GM18873 (cell line): ENCODE measurements around the gene GALP.
"Not testable (repeated sequence)": the region's sequence is repeated elsewhere in the genome, so short reads cannot be mapped to it uniquely, and the experiment has no call there.

Experiments
- ATAC-seq: cut with Tn5 transposase; IDR thresholded peaks from one replicate; pipeline ENCODE4 v1.9.1; 2021; ENCODE audit warnings: mild to moderate bottlenecking, moderate library complexity, moderate number of reproducible peaks; ENCODE audit not compliant: unreplicated experiment, low FRiP score

Gene GALP

DNA sequence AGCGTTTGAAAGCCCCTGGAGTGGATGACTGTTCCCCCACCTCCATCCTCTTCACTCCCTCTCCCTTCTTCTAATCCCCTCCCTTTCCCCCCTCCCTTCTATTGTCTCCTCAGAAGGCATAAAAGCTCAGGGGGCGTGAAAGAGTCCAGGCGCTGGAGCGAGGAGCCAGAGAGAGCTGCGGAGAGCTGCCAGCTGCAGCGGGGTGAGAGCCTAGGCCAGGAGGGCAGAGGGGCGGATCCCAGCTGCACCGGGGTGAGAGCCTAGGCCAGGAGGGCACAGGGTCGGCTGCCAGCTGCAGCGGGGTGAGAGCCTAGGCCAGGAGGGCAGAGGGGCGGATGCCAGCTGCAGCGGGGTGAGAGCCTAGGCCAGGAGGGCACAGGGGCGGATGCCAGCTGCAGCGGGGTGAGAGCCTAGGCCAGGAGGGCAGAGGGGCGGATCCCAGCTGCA lies at the start of gene GALP:
Gene GALP (plus strand): TSS at position 148 of the 447 bp plus-strand sequence. CDS start 1,101 bp downstream, outside the sequence.
- ATAC-seq = not testable (repeated sequence)

DNA sequence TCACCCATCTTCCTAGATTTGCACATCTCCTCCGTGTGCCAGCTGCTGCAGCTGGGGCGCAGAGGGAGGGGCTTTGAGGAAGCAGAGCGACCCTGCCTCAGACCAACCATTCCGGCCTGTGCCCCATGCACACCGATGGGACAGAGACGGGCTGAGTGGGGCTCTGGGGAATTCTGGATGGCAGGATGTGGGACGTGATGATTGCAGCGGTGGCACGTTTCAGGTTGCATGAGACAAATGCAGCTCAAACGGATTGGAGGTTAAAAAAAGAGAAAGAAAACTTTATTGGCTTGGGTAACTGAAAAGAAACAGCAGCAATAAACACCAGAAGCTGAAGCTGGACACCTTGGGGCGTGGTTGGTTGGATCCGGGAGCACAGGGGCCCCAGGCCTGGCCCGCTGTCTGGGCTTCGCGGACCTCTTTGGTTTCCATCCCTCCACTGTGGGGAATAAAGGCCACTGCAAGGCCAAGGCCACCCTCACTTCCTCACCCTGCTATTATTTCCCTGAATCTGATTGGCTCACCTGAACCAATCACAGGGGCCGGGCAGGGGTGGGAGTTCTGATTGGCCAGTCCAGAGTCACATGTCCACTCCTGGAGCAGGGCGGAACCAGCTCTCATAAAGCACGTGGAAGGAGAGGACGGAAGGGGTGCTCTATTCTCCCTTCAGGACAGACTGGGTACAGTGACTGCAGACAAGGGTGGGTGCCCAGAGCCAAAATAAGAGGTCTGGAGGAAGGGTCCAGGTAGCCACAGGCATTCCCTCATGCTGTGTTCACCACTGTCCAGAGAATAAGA lies 48.6 kb upstream of the GALP start:
- no peak for ATAC-seq

DNA sequence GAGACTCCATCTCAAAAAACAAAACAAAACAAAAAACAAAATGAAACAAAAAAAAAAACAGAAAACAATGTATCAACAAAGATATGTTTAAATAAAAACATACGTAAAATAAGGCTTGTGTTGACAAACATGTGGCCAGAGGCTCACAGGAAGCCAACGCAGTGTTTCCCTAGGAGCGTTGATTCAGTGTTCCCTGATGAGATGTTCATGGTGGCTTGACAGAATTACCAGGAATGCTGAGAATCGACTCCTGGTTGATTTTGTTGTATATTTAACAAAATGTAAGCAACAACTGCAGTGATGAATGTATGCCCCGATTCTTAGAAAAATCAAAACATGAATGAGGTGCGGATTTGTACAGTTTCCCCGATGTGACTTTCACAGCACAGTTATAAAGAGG lies 45.8 kb upstream of the GALP start:
- no peak for ATAC-seq

DNA sequence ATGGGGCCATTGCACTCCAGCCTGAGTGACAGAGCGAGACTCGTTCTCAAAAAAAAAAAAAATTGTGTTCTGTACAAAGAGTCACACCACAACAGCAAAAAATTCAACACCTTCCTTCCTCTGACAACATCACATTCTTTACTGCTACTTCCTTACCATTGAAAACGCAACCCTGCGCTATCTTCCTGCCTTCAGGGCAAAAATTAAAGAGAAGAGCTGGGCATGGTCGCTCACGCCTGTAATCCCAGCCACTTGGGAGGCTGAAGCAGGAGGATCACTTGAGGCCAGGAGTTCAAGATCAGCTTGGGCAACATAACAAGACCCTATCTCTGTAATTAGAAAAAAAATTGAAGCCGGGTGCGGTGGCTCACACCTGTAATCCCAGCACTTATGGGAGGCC lies 44.2 kb upstream of the GALP start:
- no peak for ATAC-seq

DNA sequence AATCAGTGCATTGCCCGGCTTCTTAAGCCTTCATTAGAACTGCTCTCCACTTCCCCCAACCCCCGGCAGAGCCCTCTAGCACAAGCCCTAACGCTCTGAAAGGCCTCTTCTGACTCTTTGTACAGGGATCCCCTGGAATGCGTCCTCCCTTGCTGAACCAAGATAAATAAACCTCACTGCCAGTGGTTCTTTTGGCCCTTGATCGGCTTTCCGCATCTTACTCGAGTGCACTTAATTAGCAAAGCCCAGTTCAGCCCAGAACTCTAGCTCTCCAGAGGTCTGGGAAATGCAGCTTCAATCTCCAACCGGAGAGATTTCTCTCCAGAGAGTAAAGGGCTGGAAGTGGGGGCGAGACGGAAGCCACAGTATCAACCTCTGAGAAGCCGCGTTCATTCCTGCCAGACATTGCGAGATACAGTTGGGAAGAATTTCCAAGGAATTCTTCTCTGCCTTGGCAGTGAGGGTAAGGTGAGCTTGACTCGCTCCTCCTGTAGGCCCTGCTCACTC lies 43.4 kb upstream of the GALP start:
- no peak for ATAC-seq

DNA sequence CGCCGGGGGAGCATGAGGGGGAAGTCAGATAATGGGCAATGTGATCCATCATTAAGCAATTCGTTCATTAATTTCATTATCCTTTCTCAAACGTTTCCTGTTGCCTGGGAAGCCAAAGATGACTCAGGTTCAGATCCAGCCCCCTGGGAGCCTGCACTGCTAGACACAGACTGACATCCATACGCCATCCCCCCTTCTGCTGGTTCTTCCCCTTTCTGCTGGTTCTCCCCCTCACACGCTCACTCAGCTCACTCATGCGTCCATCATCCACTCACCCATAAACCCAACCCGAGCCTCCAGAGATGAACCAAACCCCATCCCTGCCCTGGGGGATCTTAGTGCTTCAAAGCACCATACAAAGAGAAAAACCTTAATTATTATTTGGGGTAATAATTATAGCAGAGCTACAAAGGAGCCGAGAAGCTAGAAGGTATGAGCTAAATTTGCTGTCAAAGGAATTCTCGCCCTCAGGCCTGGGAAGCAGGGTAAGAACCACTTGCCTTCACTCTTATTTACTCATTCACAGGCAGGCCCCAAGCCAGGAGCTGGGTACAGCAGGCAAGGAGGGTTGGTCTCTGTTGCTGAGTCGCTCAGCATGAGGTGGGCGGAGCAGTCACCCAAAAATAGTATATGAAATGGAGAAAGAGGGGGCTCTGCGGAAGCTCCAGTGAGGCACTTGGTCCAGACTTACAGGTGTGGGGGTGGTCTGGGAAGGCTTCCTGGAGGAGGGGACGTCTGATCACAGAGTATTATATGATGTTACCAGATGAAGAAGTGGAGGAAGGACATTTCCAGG lies 41.8 kb upstream of the GALP start:
- no peak for ATAC-seq

DNA sequence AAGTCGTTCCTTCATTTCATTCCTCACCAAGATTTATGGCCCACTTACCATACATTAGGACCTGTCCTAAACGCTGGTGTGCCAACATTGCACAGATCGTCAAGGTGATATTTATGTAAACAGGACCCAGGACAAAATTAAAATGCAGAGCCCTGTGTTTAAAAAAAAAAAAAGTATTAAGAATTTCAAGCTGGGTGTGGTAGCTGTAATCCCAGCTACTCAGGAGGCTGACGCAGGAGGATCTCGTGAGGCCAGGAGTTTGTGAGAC lies 41.2 kb upstream of the GALP start:
- no peak for ATAC-seq

DNA sequence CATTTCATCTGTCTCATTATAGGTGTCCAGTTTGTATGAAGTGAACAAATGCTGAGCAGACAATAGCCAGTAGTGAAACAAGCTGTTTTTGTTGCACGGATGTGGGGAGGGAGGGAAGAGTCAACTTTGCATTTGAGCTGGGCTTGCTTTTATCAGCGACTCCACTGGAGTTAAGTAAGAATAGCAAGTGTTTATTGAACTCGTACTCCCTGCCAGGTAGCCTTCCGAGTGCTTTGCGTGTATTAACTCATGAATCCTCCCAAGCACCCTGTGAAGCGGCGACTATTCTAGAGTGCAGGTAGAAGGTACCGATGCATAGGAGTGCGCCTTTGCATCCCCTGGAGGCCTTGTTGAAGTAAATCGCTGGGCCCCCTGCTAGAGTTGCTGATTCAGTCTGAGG lies 39.4 kb upstream of the GALP start:
- ATAC-seq = no peak

DNA sequence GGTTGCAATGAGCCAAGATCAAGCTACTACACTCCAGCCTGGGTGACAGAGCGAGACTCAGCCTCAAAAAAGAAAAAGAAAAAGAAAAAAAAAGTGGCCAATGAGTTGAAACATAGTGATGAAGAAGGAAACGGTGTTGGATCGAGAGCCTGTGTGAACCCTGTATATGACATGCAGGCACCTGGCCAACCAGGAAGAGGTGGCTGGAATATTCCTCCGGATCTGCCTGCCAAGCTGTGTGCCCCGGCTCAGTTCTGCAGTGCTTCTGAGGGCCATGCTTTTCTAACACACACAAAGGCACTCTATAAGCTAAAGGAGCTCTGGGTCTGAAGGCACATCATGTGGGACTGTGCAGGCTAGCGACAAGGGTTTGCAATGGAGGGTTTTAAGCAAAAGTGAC lies 38.4 kb upstream of the GALP start:
- no peak for ATAC-seq

DNA sequence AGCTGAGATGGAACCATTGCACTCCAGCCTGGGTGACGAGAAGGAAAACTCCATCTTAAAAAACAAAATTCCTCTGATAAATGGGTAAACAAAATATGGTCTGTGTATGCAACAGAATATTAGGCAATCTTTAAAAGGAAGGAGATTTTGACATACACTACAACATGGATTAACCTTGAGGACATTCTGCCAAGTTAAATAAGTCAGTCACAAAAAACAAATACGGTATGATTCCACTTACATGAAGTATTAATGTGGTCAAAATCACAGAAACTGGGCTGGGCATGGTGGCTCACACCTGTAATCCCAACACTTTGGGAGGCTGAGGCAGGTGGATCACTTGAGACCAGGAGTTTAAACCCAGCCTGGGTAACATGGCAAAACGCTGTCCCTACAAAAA lies 37.7 kb upstream of the GALP start:
- no peak for ATAC-seq

DNA sequence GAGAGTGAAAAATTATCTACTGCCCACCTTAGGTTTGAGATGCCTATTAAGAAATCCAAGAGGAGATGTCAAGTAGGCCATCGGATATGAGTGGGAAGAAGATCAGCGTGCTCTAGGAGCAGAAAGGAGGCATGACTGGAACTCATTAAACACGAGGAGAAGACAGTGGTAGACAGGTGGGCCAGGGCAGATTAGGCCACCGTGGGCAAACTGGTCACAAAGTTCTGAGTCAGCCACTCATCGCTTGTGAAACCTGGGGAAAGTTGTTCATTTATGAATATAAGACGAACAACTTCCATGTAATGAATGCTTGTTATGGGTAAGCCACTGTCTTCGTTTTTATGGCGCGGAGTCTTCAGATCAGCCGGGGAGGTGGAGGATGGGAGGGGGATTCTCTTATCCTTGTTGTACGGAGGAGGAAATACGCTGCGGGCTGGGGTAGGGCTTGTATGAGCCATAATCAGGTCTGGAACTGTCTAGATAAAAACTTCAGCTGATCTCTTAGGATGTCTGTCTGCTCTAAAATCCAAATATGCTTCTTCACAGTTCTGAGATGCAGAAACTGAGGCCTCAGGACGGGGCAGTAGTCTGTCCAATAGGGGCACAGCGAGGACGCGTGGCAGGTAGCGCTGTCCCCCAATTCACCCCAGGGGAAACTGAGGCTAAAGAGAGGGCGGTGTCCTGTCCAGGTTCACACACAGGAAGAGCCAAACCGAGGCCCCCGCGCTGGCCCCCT lies 35.8 kb upstream of the GALP start:
- no peak for ATAC-seq

DNA sequence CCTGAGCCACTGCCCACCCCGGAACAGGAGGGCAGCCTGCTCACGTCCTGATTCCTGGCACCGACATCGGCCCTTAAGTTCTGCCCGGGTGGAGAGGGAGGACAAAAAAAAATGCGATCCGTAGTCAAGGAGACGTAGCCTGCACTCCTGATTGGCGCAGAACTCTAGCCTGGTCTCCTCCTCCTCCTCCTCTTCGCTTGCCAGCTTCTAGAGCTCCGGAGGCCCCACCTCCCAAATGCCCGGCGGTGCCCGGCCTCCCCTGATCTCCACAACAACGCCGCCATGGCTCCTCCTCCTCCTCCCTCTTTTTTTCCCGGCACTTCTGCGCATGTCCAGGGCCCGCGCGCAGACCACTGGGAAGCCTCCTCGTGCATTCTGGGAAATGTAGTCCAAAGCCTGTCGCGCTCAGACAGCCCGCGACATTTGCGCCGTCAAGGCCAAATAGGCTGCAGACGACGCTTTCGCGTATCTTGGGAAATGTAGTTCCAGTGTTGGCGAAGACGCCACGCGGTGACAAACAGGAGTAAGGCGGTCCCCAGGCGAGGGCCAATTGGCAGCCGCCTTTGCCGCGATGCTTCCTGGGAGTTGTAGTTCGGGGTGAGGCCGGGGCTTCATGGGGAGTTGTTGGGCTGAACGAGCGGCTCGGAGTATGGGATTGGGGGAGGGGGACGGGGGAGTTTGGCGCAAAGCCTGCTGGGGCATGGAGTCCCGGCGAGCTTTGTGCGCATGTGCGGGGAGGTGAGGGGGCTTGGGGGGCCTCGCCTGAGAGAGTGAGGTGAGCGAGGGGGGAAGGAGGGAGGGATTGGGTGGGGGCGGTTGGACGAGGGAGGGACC lies 35.0 kb upstream of the GALP start, which contains the start of gene ZNF444:
Gene ZNF444 (plus strand): TSS at position 705 of the 834 bp plus-strand sequence. CDS start 5,625 bp downstream, outside the sequence.
- peak; percentile 87 for ATAC-seq

DNA sequence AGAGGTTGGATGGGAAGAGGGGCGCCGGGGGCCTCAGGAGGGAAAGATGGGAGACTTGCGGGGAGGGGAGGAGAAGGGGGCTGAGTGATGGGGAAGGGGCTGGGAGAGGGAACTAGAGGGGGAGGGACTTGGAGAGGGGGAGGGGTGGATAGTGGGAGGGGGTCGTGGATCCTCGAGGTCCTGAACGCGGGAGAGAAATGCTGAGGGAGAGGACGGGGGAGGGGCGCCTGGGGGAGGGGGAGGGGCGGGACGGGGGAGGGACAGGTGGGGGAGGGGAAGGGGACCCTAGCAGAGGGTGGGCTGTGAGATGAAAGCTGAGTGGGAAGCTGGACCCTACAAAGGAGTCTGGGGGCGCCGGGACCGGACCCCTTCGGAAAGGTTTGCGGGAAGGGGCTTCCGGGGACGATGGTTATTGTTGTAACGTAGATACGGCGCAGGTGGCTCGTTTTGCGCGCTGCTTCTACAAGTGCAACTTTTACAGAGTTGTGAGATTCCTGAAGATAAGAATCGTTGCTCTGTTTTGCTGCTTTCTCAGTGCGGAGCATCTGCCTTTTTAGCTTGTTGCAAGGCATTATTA lies 34.3 kb upstream of the GALP start:
- ATAC-seq = no peak

DNA sequence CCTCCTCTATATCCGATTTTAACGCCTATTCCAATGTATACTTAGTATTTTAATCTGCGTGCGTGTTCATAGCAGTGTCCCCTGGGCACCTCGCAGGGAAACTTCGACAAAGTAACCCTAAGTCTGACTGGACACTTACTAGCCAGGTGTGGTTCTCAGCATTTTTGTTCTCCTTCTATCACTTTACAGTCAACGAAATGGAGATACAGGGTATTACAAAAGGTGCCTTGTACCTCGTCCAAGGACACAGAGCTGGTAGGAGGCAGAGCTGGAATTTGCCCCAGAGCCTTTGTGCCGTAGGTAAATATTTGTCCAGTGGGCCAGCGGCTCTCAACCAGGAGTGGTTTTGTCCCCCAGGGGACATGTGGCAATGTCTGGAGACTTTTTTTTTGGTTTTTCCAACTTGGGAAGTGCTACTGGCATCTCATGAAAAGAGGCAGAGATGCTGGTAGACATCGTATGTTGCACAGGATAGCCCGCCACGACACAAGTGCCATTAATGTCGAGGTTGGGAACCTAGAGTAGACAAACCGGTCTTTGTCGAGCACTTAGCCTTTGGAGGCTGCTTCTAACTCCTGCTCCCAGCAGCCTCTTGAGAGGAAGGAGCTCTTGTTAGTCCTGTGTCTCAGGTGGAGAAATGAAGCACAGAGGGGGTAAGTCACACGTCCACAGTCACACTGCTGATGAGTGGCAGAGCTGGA lies 33.6 kb upstream of the GALP start:
- ATAC-seq = no peak

DNA sequence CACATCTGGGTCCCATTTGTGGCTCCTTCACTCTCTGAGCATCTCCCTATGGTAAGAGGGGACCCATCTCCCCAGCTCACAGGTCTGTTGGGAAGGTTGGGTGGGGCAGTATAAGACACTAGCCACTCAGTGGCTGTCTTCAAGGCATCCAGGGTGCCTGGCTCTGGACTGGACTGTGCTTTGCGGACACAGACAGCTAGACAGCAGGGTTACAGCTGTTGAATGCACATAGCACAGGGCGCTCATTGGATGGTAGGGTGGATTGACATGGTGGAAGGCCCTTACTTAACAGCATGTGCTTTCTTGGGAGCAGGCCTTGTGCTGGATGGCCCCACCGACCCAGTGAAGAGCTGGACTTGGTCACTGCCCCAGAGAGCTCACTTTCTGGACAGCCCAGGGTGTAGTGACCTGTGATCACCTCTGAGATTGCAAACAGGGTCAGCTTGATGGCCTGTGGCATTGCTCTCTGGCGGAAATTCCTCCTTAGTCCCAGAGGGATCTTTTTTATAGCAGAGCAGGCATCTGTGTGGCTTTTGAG lies 32.8 kb upstream of the GALP start:
- no peak for ATAC-seq

DNA sequence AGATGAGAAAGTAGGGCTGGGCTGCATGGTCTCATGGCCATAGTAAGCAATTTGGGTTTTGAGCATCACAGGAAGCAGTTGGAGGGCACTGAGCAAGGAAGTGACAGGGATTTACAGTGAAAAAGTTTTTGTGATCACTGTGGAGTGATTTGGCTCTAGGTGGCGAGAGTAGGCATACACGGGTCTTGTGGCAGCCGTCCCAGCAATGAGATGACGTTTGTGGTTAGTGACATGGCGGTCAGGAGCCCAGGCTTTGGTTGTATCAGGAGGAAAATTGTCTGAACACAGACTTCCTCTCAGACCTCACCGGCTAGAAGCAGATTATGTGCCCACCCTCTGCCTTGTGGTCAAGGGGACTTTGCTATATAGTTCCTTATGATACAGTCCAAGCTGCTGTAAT lies 31.4 kb upstream of the GALP start:
- ATAC-seq = no peak

DNA sequence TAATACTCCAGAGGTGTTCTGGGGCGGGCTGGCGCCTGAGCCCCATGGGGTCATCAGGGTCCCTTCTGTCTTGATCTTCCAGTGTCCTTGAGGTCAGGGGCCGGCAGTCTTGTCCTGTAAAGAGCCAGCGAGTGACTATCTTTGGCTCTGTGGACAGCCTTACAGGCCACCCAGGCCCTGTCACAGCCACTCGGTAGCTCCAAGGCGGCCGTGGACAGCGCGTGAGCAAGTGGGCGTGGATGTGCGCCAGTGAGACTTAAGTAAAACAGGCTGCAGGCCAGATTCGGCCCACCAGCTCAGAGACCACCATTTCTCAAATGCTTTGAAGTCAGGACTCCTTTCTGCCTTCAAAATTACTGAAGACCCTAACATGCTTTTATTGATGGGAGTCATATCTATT lies 31.0 kb upstream of the GALP start:
- ATAC-seq = no peak

DNA sequence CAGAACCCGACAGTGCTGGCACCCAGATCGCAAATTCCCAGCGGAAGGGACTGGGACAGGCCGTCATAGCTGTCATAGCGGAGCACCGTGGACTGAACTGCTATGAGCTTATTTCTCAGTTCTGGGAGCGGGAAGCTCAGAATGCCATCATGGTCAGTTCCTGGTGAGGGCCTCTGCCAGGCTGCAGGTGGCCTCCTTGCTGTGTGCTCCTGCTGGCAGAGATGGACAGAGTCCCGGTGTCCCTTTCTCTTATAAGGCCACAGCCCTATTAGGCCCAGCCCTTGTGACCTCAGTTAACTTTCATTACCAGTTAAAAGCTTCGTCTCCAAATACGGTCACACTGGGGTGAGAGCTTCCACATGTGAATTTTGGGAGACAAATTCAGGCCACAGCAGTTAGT lies 30.1 kb upstream of the GALP start:
- ATAC-seq = no peak

DNA sequence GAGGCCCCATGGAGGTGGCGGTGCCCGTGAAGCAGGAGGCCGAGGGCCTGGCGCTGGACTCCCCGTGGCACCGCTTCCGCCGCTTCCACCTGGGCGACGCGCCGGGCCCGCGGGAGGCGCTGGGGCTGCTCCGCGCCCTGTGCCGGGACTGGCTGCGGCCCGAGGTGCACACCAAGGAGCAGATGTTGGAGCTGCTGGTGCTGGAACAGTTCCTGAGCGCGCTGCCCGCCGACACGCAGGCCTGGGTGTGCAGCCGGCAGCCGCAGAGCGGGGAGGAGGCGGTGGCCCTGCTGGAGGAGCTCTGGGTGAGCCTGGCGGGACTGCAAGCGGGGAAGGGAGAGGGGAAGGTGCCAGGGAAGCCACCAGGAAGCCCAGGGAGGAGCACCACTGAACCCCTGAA lies 28.9 kb upstream of the GALP start:
- no peak for ATAC-seq
